HepG2 (cell line): ENCODE data around the gene MVK. TPM values are rescaled to one million over a fixed set of nuclear protein-coding genes. Genes with fewer than 3 reads are reported as not detected.

Experiments
- ATF7-NPFF ChIP-seq: sonication (generic); formaldehyde crosslinking; IDR thresholded peaks from 2 replicates; pipeline ENCODE4 v1.8.1; 2023; ENCODE audit warnings: mild to moderate bottlenecking, low read depth, missing genetic modification reagents, moderate library complexity
- HDAC1 ChIP-seq: sonication (generic); formaldehyde crosslinking; IDR thresholded peaks from 2 replicates; pipeline ENCODE4 v1.5.1; 2020; ENCODE audit warnings: mild to moderate bottlenecking, missing genetic modification reagents
- MED1 ChIP-seq: sonication (generic); formaldehyde crosslinking; IDR thresholded peaks from 2 replicates; pipeline ENCODE4 v1.4.0; 2020; ENCODE audit warnings: missing genetic modification reagents
- MXD4 ChIP-seq: IDR thresholded peaks from 2 replicates; pipeline ENCODE4 v1.6.1; 2016; ENCODE audit warnings: mild to moderate bottlenecking, missing biosample characterization, missing genetic modification reagents
- PAF1 ChIP-seq: IDR thresholded peaks from 2 replicates; pipeline ENCODE4 v1.6.1; 2016; ENCODE audit warnings: missing genetic modification reagents, missing compliant biosample characterization
- SALL1 ChIP-seq: sonication (generic); formaldehyde crosslinking; IDR thresholded peaks from 2 replicates; pipeline ENCODE4 v1.8.0; 2022; ENCODE audit warnings: mild to moderate bottlenecking, missing genetic modification reagents
- ZMYM3 ChIP-seq: sonication (generic); formaldehyde crosslinking; IDR thresholded peaks from 2 replicates; pipeline ENCODE4 v1.5.1; 2020; ENCODE audit warnings: mild to moderate bottlenecking, missing genetic modification reagents
- ZNF605 ChIP-seq: sonication (generic); formaldehyde crosslinking; IDR thresholded peaks from 2 replicates; pipeline ENCODE4 v1.8.0; 2022; ENCODE audit warnings: mild to moderate bottlenecking, missing genetic modification reagents
- ZNF883 ChIP-seq: sonication (generic); formaldehyde crosslinking; IDR thresholded peaks from 2 replicates; pipeline ENCODE4 v1.5.1; 2020; ENCODE audit warnings: mild to moderate bottlenecking, missing genetic modification reagents; ENCODE audit errors: not compliant biosample characterization
- polyA plus RNA-seq, 8 experiments: library from polyadenylated mRNA; depleted of rRNA in 3 of 8; stranded (reverse) in 7 of 8; unstranded in 1 of 8; fragments of >200 nt; fragmentation: Illumina TruSeq in 4 of 8; extraction: Trizol in 4 of 8; gene quantifications; 2 replicates each; pipeline versions ENCODE4 v1.2.1 to v1.2.3, GENCODE V29; 2011 to 2016; ENCODE audit warnings: low read depth in 4 of 8, missing spikeins in 1 of 8, mixed read lengths in 1 of 8; ENCODE audit not compliant: insufficient read depth in 1 of 8
- total RNA-seq, 5 experiments: library from RNA; depleted of rRNA; stranded (reverse); fragments of >200 nt; fragmentation: Illumina TruSeq; extraction: Trizol; gene quantifications; 2 replicates each; pipeline ENCODE4 v1.2.3, GENCODE V29; 2016; ENCODE audit warnings: low read depth in 1 of 5
- TF ChIP-seq, protein P1 (sequence below): sonication (generic); formaldehyde crosslinking; IDR thresholded peaks from 2 replicates; pipeline ENCODE4 v1.5.0; 2020; ENCODE audit warnings: missing genetic modification reagents
- TF ChIP-seq, protein P2 (sequence below): sonication (generic); formaldehyde crosslinking; IDR thresholded peaks from 2 replicates; pipeline ENCODE4 v1.4.0; 2020; ENCODE audit warnings: missing genetic modification reagents, borderline replicate concordance
- TF ChIP-seq, protein P3 (sequence below): sonication (generic); formaldehyde crosslinking; IDR thresholded peaks from 2 replicates; pipeline ENCODE4 v1.4.0; 2020; ENCODE audit warnings: missing genetic modification reagents
- TF ChIP-seq, protein P4 (sequence below): sonication (generic); formaldehyde crosslinking; conservative IDR thresholded peaks from 2 replicates; pipeline ENCODE4 v1.4.0; 2020; ENCODE audit warnings: mild to moderate bottlenecking, missing genetic modification reagents, moderate library complexity
- TF ChIP-seq, protein P5 (sequence below): IDR thresholded peaks from 2 replicates; pipeline ENCODE4 v1.6.1; 2012; ENCODE audit warnings: low read depth, low read length, improper control_type of control experiment

Gene MVK
- total and polyA plus RNA-seq, 2 of the 13 experiments (the other 11 are each of a cell fraction or from before 2014, with no cell fraction given), result 11.6 to 66.9 TPM

DNA sequence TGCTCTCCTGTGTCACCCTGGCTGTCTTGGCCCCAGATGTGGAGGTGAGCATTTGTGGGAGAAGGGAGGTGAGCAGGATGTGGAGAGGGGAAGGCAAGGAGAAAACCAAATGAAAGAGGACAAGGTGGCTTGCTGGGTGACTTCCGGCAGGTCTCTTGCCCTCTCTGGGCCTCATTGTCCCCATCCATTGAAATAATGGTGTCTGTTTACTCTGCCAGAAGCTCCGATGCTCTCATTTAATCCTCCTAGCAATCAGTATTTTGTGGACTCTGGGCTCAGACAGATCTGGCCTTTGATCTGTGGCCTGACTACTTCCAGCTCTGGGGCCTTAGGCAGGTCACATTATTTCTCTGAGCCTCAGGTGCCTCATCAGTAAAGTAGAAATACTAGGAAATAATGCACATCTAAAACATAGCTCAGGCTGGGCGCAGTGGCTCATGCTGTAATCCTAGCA lies 30.6 kb downstream of the MVK start (continued):
- TF ChIP-seq, protein P1, sequence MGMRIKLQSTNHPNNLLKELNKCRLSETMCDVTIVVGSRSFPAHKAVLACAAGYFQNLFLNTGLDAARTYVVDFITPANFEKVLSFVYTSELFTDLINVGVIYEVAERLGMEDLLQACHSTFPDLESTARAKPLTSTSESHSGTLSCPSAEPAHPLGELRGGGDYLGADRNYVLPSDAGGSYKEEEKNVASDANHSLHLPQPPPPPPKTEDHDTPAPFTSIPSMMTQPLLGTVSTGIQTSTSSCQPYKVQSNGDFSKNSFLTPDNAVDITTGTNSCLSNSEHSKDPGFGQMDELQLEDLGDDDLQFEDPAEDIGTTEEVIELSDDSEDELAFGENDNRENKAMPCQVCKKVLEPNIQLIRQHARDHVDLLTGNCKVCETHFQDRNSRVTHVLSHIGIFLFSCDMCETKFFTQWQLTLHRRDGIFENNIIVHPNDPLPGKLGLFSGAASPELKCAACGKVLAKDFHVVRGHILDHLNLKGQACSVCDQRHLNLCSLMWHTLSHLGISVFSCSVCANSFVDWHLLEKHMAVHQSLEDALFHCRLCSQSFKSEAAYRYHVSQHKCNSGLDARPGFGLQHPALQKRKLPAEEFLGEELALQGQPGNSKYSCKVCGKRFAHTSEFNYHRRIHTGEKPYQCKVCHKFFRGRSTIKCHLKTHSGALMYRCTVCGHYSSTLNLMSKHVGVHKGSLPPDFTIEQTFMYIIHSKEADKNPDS (CRISPR knock-in tag), result no peak
- TF ChIP-seq ZNF605, result 0 out of 2 replicates have a peak, but pooled peaks have one; percentile 16
- no peak for TF ChIP-seq MXD4 (CRISPR knock-in tag)
- TF ChIP-seq ATF7-NPFF (CRISPR knock-in tag), result no peak
- TF ChIP-seq, protein P2, sequence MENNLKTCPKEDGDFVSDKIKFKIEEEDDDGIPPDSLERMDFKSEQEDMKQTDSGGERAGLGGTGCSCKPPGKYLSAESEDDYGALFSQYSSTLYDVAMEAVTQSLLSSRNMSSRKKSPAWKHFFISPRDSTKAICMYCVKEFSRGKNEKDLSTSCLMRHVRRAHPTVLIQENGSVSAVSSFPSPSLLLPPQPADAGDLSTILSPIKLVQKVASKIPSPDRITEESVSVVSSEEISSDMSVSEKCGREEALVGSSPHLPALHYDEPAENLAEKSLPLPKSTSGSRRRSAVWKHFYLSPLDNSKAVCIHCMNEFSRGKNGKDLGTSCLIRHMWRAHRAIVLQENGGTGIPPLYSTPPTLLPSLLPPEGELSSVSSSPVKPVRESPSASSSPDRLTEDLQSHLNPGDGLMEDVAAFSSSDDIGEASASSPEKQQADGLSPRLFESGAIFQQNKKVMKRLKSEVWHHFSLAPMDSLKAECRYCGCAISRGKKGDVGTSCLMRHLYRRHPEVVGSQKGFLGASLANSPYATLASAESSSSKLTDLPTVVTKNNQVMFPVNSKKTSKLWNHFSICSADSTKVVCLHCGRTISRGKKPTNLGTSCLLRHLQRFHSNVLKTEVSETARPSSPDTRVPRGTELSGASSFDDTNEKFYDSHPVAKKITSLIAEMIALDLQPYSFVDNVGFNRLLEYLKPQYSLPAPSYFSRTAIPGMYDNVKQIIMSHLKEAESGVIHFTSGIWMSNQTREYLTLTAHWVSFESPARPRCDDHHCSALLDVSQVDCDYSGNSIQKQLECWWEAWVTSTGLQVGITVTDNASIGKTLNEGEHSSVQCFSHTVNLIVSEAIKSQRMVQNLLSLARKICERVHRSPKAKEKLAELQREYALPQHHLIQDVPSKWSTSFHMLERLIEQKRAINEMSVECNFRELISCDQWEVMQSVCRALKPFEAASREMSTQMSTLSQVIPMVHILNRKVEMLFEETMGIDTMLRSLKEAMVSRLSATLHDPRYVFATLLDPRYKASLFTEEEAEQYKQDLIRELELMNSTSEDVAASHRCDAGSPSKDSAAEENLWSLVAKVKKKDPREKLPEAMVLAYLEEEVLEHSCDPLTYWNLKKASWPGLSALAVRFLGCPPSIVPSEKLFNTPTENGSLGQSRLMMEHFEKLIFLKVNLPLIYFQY (CRISPR knock-in tag), result no peak
- TF ChIP-seq, protein P3, sequence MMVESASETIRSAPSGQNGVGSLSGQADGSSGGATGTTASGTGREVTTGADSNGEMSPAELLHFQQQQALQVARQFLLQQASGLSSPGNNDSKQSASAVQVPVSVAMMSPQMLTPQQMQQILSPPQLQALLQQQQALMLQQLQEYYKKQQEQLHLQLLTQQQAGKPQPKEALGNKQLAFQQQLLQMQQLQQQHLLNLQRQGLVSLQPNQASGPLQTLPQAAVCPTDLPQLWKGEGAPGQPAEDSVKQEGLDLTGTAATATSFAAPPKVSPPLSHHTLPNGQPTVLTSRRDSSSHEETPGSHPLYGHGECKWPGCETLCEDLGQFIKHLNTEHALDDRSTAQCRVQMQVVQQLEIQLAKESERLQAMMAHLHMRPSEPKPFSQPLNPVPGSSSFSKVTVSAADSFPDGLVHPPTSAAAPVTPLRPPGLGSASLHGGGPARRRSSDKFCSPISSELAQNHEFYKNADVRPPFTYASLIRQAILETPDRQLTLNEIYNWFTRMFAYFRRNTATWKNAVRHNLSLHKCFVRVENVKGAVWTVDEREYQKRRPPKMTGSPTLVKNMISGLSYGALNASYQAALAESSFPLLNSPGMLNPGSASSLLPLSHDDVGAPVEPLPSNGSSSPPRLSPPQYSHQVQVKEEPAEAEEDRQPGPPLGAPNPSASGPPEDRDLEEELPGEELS (CRISPR knock-in tag), result peak; percentile 27; the same call in 1 of the 2 replicates
- TF ChIP-seq ZNF883 (CRISPR knock-in tag), result no peak
- peak; percentile 99 for TF ChIP-seq ZMYM3 (CRISPR knock-in tag)
- no peak for TF ChIP-seq PAF1 (CRISPR knock-in tag)
- TF ChIP-seq HDAC1 (CRISPR knock-in tag), result peak; percentile 2; the same call in 1 of the 2 replicates
- TF ChIP-seq SALL1, result peak; percentile 74
- TF ChIP-seq, protein P4, sequence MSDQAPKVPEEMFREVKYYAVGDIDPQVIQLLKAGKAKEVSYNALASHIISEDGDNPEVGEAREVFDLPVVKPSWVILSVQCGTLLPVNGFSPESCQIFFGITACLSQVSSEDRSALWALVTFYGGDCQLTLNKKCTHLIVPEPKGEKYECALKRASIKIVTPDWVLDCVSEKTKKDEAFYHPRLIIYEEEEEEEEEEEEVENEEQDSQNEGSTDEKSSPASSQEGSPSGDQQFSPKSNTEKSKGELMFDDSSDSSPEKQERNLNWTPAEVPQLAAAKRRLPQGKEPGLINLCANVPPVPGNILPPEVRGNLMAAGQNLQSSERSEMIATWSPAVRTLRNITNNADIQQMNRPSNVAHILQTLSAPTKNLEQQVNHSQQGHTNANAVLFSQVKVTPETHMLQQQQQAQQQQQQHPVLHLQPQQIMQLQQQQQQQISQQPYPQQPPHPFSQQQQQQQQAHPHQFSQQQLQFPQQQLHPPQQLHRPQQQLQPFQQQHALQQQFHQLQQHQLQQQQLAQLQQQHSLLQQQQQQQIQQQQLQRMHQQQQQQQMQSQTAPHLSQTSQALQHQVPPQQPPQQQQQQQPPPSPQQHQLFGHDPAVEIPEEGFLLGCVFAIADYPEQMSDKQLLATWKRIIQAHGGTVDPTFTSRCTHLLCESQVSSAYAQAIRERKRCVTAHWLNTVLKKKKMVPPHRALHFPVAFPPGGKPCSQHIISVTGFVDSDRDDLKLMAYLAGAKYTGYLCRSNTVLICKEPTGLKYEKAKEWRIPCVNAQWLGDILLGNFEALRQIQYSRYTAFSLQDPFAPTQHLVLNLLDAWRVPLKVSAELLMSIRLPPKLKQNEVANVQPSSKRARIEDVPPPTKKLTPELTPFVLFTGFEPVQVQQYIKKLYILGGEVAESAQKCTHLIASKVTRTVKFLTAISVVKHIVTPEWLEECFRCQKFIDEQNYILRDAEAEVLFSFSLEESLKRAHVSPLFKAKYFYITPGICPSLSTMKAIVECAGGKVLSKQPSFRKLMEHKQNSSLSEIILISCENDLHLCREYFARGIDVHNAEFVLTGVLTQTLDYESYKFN (CRISPR knock-in tag), result peak; percentile 71
- 0 out of 2 replicates have a peak, but pooled peaks have one; percentile 13 for TF ChIP-seq MED1 (CRISPR knock-in tag)
- TF ChIP-seq, protein P5, sequence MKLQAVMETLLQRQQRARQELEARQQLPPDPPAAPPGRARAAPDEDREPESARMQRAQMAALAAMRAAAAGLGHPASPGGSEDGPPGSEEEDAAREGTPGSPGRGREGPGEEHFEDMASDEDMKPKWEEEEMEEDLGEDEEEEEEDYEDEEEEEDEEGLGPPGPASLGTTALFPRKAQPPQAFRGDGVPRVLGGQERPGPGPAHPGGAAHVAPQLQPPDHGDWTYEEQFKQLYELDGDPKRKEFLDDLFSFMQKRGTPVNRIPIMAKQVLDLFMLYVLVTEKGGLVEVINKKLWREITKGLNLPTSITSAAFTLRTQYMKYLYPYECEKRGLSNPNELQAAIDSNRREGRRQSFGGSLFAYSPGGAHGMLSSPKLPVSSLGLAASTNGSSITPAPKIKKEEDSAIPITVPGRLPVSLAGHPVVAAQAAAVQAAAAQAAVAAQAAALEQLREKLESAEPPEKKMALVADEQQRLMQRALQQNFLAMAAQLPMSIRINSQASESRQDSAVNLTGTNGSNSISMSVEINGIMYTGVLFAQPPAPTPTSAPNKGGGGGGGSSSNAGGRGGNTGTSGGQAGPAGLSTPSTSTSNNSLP, result peak; percentile 58
